ENCODE results near the gene ATP4A.

DNA sequence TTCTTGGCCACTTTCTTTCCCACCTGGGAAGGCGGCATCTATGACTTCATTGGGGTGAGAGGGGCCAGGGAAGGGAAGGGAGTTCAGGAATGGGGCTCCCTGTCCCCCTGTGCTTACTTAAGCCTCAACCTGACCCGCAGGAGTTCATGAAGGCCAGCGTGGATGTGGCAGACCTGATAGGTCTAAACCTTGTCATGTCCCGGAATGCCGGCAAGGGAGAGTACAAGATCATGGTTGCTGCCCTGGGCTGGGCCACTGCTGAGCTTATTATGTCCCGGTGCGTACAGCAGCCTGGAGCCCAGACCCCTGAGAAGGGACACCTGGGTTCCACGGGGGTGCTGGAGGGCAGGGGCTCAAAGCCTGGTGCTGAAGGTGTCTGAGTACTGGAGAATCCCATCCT is 16.9 kb downstream of the ATP4A start:
- TF ChIP-seq, protein P1, sequence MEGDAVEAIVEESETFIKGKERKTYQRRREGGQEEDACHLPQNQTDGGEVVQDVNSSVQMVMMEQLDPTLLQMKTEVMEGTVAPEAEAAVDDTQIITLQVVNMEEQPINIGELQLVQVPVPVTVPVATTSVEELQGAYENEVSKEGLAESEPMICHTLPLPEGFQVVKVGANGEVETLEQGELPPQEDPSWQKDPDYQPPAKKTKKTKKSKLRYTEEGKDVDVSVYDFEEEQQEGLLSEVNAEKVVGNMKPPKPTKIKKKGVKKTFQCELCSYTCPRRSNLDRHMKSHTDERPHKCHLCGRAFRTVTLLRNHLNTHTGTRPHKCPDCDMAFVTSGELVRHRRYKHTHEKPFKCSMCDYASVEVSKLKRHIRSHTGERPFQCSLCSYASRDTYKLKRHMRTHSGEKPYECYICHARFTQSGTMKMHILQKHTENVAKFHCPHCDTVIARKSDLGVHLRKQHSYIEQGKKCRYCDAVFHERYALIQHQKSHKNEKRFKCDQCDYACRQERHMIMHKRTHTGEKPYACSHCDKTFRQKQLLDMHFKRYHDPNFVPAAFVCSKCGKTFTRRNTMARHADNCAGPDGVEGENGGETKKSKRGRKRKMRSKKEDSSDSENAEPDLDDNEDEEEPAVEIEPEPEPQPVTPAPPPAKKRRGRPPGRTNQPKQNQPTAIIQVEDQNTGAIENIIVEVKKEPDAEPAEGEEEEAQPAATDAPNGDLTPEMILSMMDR (IDR thresholded peaks at IDR 0.05 in 2 of 3, conservative IDR thresholded peaks at IDR 0.05 in 1 of 3; ENCODE audit: insufficient read depth in 2 of 3, low read depth in 1 of 3, low read length in 3 of 3), result no peak
- TF ChIP-seq SMARCE1 (IDR thresholded peaks at IDR 0.05) (no peak), ZNF324 (CRISPR knock-in tag; IDR thresholded peaks at IDR 0.05) (no peak), ZNF75A (CRISPR knock-in tag; IDR thresholded peaks at IDR 0.05) (no peak), ZNF174 (CRISPR knock-in tag; IDR thresholded peaks at IDR 0.05) (no peak), ELF4 (CRISPR knock-in tag; IDR thresholded peaks at IDR 0.05) (no peak), NFYB (IDR thresholded peaks at IDR 0.05; ENCODE audit: extremely low read depth, insufficient read length) (no peak), RCOR1 (IDR thresholded peaks at IDR 0.05; ENCODE audit: borderline replicate concordance in 1 of 2, low read depth in 2 of 2, low read length in 2 of 2) (no peak), NR1H2 (CRISPR knock-in tag; IDR thresholded peaks at IDR 0.05) (no peak), RBBP5 (IDR thresholded peaks at IDR 0.05; ENCODE audit: borderline replicate concordance, insufficient read depth, low read length, poor library complexity, severe bottlenecking) (no peak), BRD9 (IDR thresholded peaks at IDR 0.05; ENCODE audit: low read depth, partially characterized antibody) (no peak), ARID2 (IDR thresholded peaks at IDR 0.05) (no peak), BRCA1 (IDR thresholded peaks at IDR 0.05) (no peak), BRCA1 (CRISPR knock-in tag; IDR thresholded peaks at IDR 0.05) (no peak)
- TF ChIP-seq, protein P2, sequence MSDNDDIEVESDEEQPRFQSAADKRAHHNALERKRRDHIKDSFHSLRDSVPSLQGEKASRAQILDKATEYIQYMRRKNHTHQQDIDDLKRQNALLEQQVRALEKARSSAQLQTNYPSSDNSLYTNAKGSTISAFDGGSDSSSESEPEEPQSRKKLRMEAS (CRISPR knock-in tag; IDR thresholded peaks at IDR 0.05), result no peak

Measured in K562 (cell line).